ENCODE data around the gene NEURL3.

The NEURL3 gene

GRCh38 chr2:96539215-96539920, 34.2 kb upstream of the NEURL3 start:
- no peak for DNase-seq

DNA sequence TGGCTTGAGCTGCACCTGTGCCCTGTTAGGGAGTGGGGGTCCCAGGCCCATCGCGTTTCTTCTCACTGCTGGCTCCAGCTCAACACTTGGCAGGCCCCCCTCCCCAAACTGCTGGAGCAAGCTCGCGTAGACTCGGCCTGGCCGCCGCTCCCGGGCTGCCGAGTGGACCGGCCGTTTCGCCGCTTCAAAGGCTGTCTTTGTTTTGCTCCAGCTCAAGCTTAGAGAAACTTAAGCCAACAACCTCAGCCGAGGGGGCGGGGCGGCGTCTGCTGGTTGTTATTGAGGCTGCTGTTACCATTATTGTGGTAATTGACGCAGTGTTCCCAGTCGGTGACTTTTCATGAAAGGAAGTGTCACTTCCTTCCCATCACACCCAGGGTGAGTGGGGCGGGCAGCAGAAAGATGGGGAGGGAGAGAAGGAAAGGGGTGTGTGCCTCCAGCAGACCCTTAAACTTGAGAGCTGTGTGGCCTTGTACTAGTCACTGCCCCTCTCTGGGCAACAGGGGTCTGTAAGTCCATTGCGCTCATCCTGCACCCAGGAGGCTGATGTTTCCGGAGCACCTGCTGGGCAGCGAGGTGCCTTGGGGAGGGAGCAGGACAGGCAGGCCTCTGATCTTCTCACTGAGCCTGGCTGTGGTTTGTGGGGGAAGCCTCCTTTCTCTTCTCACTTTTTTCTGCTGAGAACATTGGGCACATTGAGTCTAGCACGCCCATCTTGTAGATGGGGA, 33.5 kb upstream of the NEURL3 start:
- DNase-seq: peak; percentile 62 to 74

DNA sequence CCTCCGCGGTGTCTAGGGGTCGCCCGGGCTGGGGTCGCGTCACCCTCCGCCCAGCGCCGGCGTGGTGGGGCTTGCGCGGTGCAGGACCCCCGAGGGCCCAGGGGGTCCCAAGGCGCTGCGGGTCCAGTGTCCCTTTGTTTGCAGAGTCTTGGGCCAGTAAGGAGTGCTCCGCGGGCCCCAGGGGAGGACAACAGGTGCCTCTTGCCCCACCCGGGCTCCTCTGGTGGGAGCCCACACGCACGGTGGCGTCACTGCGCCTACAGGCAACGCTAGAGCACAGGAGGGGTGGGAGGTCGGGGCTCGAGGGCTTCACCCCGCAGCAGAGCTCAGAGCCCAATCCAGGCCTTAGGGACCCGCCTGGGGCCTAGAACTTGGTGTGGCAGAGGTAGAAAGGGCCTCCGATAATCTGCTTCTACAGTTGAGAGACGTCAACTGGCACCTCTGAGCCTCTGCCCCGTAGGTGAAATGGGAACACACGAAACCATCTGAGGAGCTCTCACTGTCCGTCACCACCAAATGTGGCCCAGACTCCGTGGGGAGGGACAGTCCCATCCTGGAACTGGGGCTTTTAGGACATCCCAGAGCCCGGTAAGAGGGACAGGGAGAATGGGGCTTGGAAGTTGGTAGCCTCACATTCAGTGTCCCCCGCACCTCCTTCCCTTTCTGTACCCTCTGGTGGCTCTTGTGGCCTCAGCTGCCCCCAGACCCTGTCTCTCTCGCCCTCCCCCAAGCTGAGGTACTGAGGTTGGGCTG, 32.8 kb upstream of the NEURL3 start:
- DNase-seq: no peak

DNA sequence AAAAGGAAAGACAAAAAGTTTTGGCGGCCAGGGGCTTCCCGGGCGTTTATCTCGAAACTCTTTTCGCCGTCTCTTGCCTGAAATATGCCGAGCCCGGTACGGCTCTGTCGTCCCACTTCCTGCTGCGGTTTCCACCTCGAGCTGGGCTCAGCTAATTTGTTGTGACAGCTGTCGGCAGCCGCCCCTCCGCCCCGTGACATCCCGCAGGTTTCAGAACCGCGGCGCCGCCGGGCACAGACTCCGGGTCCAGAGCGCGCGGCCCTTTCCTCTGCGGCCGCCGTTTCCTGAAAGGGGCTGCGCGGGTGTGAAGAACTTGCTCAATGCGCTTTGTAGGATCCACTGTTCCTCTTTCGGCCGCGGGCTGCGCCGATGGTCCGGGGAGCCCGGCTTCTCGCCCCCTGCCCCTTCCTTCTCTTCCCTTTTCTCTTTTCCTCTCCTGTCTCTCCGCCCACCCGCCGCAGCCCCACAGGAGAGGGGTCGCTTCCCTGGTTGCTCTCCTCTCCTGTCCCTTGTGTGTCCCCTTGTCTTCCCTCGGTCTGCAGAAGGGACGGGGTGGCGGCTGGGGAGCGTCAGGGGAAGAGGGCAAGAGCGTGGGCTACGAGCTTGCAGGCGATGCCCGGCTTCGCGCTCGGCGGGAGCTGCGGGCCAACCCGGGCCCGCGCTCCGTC, 32.0 kb upstream of the NEURL3 start:
- peak; percentile 86 to 91 for DNase-seq

DNA sequence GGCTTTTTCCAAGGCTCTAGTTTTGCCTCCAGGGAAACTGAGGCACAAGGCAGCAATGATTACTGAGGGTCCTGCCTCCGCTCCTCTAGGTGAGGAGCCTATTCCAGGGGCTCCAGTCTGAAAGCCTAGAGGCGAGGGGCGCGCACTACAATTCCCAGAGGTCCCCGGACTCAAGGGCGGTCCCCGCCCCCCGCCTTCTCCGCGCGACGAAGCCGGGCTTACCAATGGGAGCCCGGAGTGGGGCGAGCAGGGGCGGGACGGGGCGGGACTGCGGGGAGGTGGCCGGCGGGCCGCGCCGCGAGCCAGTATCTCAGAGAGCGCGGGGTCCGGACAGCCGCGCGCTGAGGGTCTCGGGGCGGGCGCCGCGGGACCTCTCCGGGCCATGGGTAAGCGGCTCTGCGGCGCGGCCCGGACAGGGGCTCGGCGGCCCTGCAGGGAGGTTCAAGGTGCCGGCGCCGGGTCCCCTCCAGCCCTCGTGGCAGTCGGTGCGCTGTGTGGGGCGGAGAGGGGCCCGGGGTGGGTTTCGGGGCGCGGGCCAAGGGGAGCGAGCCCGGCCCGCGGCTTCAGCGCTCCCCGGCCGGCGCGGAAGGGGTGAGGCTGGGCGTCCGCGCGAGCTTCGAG, 31.4 kb upstream of the NEURL3 start, which contains the start of gene ARID5A:
Gene ARID5A (plus strand): TSS at position 308 of the 621 bp plus-strand sequence. CDS start 75 bp downstream, at position 383.
- peak; percentile 82 to 86 for DNase-seq

DNA sequence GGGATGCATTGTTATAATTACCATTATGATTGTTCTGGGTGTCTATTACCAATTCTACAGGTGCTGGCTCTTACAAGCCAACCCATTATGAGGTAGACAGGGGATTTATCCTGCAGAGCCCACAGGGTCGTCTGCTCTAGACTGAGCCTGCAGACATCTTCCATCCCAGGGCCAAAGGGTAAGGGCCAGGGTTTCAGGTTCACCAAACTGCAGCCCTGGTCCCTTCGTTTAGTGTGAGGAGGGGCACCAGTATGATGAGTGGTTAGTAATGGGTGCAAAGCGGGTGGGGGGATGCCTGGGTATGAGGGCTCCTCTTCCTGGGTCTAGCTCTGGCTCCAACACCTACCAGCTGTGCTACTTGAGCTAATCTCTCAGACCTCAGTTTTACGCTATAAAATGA, 30.2 kb upstream of the NEURL3 start:
- DNase-seq: no peak

DNA sequence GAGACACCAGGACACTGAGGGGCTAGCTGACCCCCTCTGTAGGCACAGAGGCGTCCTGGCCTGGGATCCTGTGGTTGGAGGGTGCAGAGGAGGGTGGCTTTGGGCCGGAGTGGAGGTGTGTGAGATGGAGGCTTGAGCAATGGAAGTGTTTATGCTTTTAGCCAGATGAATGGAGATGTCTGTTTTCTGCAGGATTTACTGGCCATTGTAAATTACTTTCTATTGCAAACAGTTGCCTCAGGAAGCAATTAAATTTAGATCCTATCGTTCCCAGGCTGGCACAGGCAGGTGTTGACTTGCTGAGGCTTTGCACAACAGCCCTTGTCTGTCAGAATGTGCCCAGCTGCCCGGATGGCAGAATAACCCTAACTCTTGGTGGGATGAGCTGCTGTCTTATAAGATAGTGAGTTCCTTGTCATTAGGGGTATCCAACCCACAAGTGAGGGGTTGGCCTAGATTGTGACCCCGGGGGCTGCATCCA, 29.6 kb upstream of the NEURL3 start:
- no peak for DNase-seq

DNA sequence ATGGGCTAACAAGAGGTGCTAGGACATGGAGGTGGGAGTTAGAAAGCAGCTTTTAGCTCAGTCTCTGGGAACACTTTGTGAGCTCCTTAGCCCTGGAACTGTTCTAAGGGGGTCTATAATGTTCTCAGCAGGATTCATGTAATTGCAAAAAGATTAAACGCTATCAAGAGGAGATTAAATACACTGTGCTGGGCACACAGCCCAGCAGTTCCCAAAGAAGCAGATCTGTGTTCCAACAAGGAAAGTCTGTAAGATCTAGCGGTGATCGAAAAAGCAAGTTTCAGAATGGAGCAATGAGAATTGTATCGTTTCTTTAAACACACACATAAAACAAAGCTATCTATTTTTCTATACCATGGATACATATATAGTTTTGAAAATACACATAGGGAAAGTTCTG, 29.0 kb upstream of the NEURL3 start:
- DNase-seq: no peak

DNA sequence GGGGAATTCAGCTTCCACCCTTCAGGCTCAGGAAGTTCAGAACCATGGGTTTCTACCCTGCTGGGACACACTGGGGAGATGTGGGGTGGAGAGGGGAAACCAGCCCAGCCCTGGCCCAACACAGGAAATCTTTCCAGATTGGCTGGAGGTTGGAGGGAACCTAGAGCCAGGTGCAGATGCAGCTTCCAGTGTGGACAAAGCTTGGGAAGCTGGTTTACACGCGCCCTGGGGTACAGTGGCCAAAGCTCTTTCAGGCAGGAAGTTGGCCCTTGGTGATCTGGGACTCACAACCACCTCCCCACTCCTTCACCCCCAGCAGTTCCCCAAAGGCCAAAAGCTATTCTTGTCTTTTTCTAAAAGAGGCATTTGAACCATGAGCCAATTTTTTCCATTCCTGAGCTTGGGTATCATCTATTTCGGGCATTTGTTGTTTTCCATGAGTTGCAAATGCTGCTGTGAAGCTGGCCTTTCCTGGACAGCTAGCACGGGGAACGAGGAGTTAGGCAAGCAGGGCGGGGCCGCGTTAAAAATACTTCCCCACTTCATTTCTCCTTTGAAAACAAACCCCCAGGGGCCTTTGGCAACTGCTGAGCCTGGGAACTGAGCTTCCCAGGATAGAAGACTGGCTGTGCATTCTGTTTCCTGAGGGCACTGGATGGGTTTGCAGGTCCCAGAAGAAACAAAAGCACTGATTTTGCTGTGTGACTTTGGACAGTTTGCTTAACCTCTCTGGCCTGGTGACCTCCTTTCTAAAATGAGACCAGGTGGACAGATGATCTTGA, 28.3 kb upstream of the NEURL3 start:
- no peak for DNase-seq

GRCh38 chr2:96532641-96533291, 27.6 kb upstream of the NEURL3 start:
- DNase-seq: no peak

- peak; percentile 93 to 94 for DNase-seq
Measured at GRCh38 chr2:96531872-96532505, 26.8 kb upstream of the NEURL3 start.

DNA sequence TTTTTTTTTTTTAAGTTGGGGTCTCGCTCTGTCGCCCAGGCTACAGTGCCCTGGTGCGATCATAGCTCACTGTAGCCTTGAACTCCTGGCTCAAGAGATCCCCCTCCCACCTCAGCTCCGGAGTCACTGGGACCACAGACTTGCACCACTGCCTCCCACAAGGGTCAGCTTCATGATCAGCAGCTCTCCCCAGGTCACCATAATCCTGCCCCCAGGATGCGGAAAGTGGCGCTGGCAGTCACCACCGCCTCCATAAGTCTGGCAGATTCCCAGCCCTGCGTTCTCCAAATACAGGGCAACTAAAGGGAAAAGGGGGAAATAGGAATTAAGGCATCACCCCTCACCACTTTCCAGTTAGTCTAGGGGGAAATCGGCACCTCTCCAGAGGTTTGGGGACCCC, 26.2 kb upstream of the NEURL3 start:
- no peak for DNase-seq

GRCh38 chr2:96530474-96531357, 25.6 kb upstream of the NEURL3 start:
- no peak for DNase-seq

GRCh38 chr2:96530144-96530430, 24.9 kb upstream of the NEURL3 start:
- no peak for DNase-seq

- DNase-seq: no peak
Measured at GRCh38 chr2:96529376-96530143, 24.4 kb upstream of the NEURL3 start.

- no peak for DNase-seq
Measured at GRCh38 chr2:96528700-96529375, 23.7 kb upstream of the NEURL3 start.

GRCh38 chr2:96528006-96528699, 23.0 kb upstream of the NEURL3 start:
- peak; percentile 56 to 64 for DNase-seq
